Activated naive CD8-positive, alpha-beta T cell treated with anti-CD3 and anti-CD28 coated beads, Interleukin-2, amount 50 U/mL, for 24 hours (primary cell): Measurements from ENCODE around the gene XG.
"Not testable (repeated sequence)": the region's sequence is repeated elsewhere in the genome, so short reads cannot be mapped to it uniquely, and the experiment has no call there.

Experiments
- ATAC-seq: fragments of 150-1000 bp; cut with Tn5 transposase; one replicate; pipeline ENCODE4 v1.10.0; 2021
- DNase-seq: peaks from one replicate; pipeline ENCODE4 v3.0.0; 2021
- H3K27ac Mint-ChIP-seq: one replicate; pipeline ENCODE4 v1.8.0; 2021; ENCODE audit warnings: mild to moderate bottlenecking, mixed read lengths
- H3K27me3 Mint-ChIP-seq: one replicate; pipeline ENCODE4 v1.8.0; 2021; ENCODE audit warnings: mixed read lengths
- H3K36me3 Mint-ChIP-seq: one replicate; pipeline ENCODE4 v1.8.0; 2021; ENCODE audit warnings: low read depth, mixed read lengths
- H3K4me1 Mint-ChIP-seq: one replicate; pipeline ENCODE4 v1.8.0; 2021; ENCODE audit warnings: mixed read lengths
- H3K4me3 Mint-ChIP-seq: one replicate; pipeline ENCODE4 v1.8.0; 2021; ENCODE audit warnings: mild to moderate bottlenecking, moderate library complexity, mixed read lengths
- H3K9me3 Mint-ChIP-seq: one replicate; pipeline ENCODE4 v1.8.0; 2021; ENCODE audit warnings: mixed read lengths

The XG gene

DNA sequence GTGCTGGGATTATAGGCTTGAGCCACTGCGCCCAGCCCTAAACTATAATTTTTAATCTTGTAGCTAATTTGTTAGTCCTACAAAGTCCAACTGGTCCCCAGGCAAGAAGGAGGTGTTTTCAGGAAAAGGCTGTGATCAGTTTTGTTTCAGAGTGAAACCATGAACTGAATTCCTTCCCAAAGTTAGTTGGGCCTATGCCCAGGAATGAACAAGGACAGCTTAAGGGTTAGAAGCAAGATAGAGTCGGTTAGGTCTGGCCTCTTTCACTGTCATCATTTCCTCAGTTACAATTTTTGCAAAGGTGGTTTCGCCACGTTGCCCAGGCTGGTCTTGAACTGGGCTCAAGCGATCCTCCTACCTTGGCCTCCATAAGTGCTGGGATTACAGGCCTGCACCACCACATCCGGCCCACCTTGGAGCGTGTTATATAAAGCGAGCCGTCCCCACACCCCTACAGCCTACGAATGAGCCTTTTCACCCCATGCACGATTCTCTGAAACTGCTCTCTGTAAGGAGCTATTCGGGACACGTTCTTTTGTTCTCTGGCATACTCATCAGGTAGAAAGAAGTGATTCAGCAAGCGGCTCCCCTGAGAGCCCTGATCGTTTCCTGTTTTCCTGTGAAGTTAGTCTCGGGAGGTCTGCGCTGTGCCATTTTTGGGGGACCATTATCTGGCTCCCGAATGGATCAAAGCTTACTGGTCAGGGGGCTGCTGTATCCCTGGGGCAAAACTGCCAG lies 52.4 kb downstream of the XG start:
- not testable (repeated sequence) for ATAC-seq, H3K4me3 Mint-ChIP-seq, H3K4me1 Mint-ChIP-seq, H3K27ac Mint-ChIP-seq, H3K27me3 Mint-ChIP-seq, H3K9me3 Mint-ChIP-seq, DNase-seq, H3K36me3 Mint-ChIP-seq

DNA sequence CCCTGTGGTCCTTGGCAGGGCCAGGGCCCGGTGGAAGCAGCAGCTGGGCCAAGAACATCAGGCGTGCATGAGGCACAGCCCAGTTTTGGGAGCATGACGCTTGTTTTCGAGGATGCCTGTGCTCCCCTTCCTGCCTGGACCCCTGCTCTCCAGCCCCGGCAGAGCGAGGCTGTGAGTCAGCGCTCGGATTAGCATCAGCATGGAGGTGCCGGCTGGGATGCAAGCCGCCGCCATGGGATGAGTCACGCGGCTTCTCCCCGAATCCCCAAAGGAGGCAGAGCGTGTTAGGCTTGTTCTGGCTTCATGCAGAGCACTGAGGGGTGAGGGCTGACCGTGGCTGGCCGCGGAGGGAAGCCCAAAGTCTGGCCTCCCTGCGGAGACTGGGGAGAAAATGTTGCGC lies 53.0 kb downstream of the XG start:
- H3K4me3 Mint-ChIP-seq, H3K27me3 Mint-ChIP-seq, DNase-seq, ATAC-seq, H3K4me1 Mint-ChIP-seq, H3K9me3 Mint-ChIP-seq, H3K36me3 Mint-ChIP-seq, H3K27ac Mint-ChIP-seq: not testable (repeated sequence)

DNA sequence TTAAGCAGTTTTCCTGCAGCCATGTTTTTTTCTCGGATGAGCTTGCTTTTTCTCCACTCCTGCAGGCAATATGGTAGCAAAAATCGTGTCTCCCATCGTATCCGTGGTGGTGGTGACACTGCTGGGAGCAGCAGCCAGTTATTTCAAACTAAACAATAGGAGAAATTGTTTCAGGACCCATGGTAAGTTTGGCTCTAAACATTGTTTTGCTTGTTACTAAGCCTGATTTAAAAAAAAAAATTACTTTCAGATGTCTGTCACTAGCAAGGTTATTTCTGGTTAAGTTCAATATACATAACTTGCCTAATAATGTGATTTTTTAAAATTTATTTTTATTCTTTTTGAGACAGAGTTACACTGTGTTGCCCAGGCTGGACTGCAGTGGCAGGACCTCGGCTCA lies 59.4 kb downstream of the XG start:
- Mint-ChIP-seq H3K4me1 (no peaks in the 10 kb centered on the region), H3K9me3 (no peaks in the 10 kb centered on the region), H3K27me3 (peaks cover 2% of the 10 kb centered on the region), H3K27ac (no peak overlapping the region), H3K36me3 (no peaks in the 10 kb centered on the region), H3K4me3 (no peak overlapping the region)
- ATAC-seq, result no peak
- DNase-seq, result no peak

DNA sequence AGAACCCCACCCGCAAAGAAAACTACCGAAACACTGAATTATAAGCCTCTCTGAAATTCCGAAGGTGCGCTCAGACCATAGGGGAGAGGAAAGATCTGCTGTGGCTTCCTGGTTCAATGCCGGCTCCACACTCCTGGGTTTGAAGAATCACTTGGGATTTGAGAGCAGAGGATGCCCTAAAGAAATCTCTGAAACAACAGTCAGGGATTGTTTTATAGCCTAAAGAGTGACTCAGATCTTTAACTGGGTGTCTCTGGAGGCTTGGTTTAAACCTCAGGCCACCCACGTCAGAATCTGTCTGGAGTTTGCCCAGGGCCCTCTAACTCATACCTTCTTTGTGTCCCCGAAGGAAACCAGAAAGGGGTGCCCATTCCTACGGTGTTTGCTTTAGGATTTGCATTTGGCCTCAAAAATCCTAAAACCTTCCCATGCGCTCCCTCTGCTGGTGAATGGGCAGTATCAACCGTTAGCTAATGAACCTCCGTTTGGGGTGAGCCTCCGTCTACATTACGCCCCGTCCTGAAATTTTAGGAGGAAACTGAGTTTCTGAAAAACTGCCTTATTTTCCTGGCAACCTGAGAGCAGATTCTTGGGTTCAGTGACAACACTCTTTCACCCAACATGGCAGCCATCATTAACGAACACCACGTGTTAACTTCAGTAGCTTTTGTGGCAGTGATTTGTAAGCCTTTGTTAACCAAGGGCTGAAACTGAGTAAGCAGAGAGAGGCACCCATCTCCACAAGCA lies 60.5 kb downstream of the XG start:
- H3K27me3 Mint-ChIP-seq, H3K4me1 Mint-ChIP-seq, H3K36me3 Mint-ChIP-seq, H3K4me3 Mint-ChIP-seq, H3K9me3 Mint-ChIP-seq, H3K27ac Mint-ChIP-seq: not testable (repeated sequence)
- DNase-seq, result peak; percentile 33
- peak; percentile 46 for ATAC-seq

DNA sequence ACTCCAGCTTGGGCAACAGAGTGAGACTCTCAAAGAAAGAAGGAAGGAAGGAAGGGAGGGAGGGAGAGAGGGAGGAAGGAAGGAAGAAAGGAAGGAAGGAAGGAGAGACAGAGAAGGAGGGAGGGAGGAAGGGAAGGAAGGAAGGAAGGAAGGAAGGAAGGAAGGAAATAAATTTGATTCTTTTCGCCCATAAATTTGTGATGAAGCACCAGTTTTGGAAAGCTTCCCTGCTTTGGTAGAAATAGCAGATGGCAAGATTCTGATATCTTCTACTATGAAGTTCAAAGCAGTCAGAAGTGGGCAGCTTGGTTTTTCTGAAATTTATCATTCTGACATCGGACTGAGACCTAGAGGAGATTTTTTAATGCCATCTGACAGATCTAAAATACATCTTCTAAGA lies 65.2 kb downstream of the XG start:
- H3K4me1 Mint-ChIP-seq, result no peaks in the 10 kb centered on the region
- H3K27ac Mint-ChIP-seq, result no peak overlapping the region
- H3K36me3 Mint-ChIP-seq, result no peaks in the 10 kb centered on the region
- ATAC-seq, result no peak
- no peak for DNase-seq
- peaks cover 4% of the 10 kb centered on the region for H3K27me3 Mint-ChIP-seq
- H3K4me3 Mint-ChIP-seq, result no peak overlapping the region
- no peaks in the 10 kb centered on the region for H3K9me3 Mint-ChIP-seq

- H3K4me3 Mint-ChIP-seq, result no peak overlapping the region
- no peaks in the 10 kb centered on the region for H3K9me3 Mint-ChIP-seq
- H3K27me3 Mint-ChIP-seq, result peaks cover 2% of the 10 kb centered on the region
- no peak for ATAC-seq
- no peak overlapping the region for H3K27ac Mint-ChIP-seq
- no peak for DNase-seq
- no peaks in the 10 kb centered on the region for H3K36me3 Mint-ChIP-seq
- H3K4me1 Mint-ChIP-seq, result no peaks in the 10 kb centered on the region
Measured at GRCh38 chrX:2819345-2820135, 67.7 kb downstream of the XG start.

DNA sequence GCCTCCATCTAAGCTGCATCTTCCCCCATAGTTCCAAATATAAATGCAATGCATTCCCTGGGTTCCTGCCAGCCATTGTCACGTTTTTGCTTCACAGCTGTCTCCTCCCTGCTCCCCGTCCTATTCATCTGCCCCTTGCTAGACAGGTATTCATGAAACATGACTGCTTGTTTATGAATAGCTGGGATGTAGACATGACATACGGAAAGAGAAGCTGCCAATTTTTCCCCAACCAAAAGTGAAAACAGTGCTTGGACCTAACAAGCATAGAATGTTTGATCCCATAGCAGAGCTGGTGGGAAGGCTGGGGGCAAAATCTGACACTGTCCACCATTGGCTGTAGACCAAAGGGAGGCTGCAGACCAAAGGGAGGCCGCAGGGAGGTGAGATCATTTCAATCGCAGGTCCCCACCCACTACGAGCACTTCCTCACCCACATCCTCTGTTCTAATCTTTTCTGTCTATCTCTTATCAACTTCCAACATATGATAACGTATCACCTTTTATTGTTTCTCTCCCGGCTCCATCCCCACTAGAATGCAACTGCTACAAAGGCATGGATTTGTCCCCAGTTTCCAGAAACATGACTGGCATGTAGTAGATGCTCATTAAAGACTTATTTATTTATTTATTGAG lies 68.4 kb downstream of the XG start:
- Mint-ChIP-seq H3K9me3 (no peaks in the 10 kb centered on the region), H3K27ac (no peak overlapping the region), H3K4me1 (no peaks in the 10 kb centered on the region), H3K36me3 (no peaks in the 10 kb centered on the region), H3K27me3 (peaks cover 2% of the 10 kb centered on the region), H3K4me3 (no peak overlapping the region)
- DNase-seq (no peak), ATAC-seq (no peak)

GRCh38 chrX:2823795-2824386 lies 72.1 kb downstream of the XG start:
- no peak for ATAC-seq

GRCh38 chrX:2824886-2825285 lies 73.0 kb downstream of the XG start:
- Mint-ChIP-seq H3K36me3 (no peaks in the 10 kb centered on the region), H3K27me3 (no peaks in the 10 kb centered on the region), H3K27ac (no peak overlapping the region), H3K4me3 (no peak overlapping the region), H3K4me1 (no peaks in the 10 kb centered on the region), H3K9me3 (no peaks in the 10 kb centered on the region)
- DNase-seq (no peak), ATAC-seq (no peak)

More at GRCh38 chrX:2823795-2824386, 72.1 kb downstream of the XG start:
- DNase-seq, result no peak
- no peaks in the 10 kb centered on the region for H3K27me3 Mint-ChIP-seq
- no peak overlapping the region for H3K27ac Mint-ChIP-seq
- no peaks in the 10 kb centered on the region for H3K9me3 Mint-ChIP-seq
- no peaks in the 10 kb centered on the region for H3K36me3 Mint-ChIP-seq
- no peaks in the 10 kb centered on the region for H3K4me1 Mint-ChIP-seq
- no peak overlapping the region for H3K4me3 Mint-ChIP-seq

- ATAC-seq (no peak), DNase-seq (no peak)
- no peak within 1 kb of the TSS for H3K27ac Mint-ChIP-seq
- no peak within 1 kb of the TSS for H3K4me3 Mint-ChIP-seq
- H3K36me3 Mint-ChIP-seq, result no peaks in the 10 kb centered on the region
- H3K9me3 Mint-ChIP-seq, result no peaks in the 10 kb centered on the region
- peaks cover 10% of the 10 kb centered on the region for H3K27me3 Mint-ChIP-seq
- H3K4me1 Mint-ChIP-seq, result no peaks in the 10 kb centered on the region
Measured at GRCh38 chrX:2828344-2828958, 76.6 kb downstream of the XG start, which contains the start of gene GYG2. Gene GYG2, plus strand, starts transcription at chrX:2828930. Its CDS starts 1,259 bp downstream, at chrX:2830189.

DNA sequence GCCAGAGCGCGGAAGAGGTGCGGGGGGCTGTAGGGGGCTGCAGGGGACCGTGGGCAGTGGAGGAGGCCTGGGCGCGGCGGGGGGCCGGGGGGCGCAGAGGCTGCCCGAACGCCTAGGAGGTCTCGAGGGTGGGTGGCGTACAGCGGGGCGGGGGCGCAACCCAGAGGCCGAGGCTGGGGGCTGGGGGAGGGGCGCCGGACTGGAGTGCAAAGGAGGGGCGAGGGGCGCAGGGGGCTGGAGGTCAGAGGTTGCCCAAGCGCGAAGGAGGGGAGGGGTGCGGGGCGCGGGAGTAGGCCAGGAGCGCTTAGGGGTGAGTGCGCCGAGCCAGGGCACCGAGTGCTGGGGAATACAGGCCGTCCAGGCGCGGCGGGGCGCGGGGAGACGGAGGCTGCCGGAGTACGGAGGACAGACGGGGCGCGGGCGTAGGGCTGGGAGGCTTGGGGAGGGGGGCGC lies 77.1 kb downstream of the XG start:
- Mint-ChIP-seq H3K9me3 (no peaks in the 10 kb centered on the region), H3K27ac (no peak overlapping the region), H3K36me3 (no peaks in the 10 kb centered on the region), H3K4me1 (no peaks in the 10 kb centered on the region), H3K4me3 (no peak overlapping the region), H3K27me3 (peaks cover 10% of the 10 kb centered on the region)
- DNase-seq, result no peak
- ATAC-seq, result no peak

GRCh38 chrX:2829469-2830246 lies 77.8 kb downstream of the XG start:
- Mint-ChIP-seq H3K36me3 (no peaks in the 10 kb centered on the region), H3K27me3 (peaks cover 10% of the 10 kb centered on the region), H3K4me1 (no peaks in the 10 kb centered on the region), H3K27ac (no peak overlapping the region), H3K9me3 (no peaks in the 10 kb centered on the region), H3K4me3 (no peak overlapping the region)
- no peak for ATAC-seq
- DNase-seq, result no peak

- Mint-ChIP-seq H3K27me3 (peaks cover 10% of the 10 kb centered on the region), H3K4me1 (no peaks in the 10 kb centered on the region), H3K9me3 (no peaks in the 10 kb centered on the region), H3K36me3 (no peaks in the 10 kb centered on the region), H3K27ac (no peak overlapping the region), H3K4me3 (no peak overlapping the region)
- no peak for DNase-seq
- no peak for ATAC-seq
Measured at GRCh38 chrX:2831471-2832228, 79.8 kb downstream of the XG start.
